Activated CD4-positive, alpha-beta T cell treated with anti-CD3 and anti-CD28 coated beads, Interleukin-10, Interleukin-2, amounts not matched to agents 100 ng/mL and 50 ng/mL, durations not matched to agents 16 hours and 8 hours (primary cell): ENCODE measurements around the gene UCKL1.
"Not testable (repeated sequence)": the region's sequence is repeated elsewhere in the genome, so short reads cannot be mapped to it uniquely, and the experiment has no call there.

ENCODE experiments used
- DNase-seq: peaks from one replicate; pipeline ENCODE4 v3.0.0-alpha.2; 2020

UCKL1 gene

DNA sequence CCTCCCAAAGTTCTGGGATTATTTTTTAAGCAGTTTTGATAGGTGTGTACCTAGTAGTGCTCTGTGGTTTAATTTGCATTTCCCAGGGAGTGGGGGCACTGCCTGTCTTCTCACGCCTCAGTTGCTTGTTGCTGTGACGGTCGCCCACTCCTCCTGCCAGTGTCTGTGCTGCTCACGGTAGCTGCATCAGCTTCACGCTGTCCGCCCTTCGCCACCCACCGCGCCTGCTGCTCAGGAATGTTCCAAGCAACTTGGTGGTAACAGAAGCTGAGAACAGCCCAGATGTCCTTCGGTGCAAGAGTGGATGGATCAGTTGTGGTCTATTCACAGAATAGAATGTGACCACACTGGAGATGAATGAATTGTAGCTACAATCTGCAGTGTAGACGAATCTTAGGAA lies 38.4 kb downstream of the UCKL1 start:
- no peak for DNase-seq

DNA sequence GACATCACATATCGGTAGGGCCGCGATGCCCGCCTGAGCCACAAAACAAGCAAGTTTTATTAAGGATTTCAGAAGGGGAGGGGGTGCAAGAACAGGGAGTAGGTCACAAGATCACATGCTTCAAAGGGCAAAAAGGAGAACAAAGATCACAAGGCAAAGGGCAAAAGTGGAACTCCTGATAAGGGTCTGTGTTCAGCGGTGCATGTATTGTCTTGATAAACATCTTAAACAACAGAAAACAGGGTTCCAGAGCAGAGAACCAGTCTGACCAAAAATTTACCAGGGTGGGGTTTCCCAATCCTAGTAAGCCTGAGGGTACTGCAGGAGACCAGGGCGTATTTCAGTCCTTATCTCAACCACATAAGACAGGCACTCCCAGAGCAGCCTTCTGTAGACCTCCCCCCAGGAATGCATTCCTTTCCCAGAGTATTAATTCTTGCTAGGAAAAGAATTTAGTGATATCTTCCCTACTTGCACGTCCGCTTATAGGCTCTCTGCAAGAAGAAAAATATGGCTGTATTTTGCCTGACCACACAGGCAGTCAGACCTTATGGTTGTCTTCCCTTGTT lies 39.8 kb downstream of the UCKL1 start:
- DNase-seq, result not testable (repeated sequence)

GRCh38 chr20:63915471-63915870 lies 40.7 kb downstream of the UCKL1 start:
- no peak for DNase-seq

GRCh38 chr20:63913768-63914167 lies 42.4 kb downstream of the UCKL1 start:
- DNase-seq, result no peak

DNA sequence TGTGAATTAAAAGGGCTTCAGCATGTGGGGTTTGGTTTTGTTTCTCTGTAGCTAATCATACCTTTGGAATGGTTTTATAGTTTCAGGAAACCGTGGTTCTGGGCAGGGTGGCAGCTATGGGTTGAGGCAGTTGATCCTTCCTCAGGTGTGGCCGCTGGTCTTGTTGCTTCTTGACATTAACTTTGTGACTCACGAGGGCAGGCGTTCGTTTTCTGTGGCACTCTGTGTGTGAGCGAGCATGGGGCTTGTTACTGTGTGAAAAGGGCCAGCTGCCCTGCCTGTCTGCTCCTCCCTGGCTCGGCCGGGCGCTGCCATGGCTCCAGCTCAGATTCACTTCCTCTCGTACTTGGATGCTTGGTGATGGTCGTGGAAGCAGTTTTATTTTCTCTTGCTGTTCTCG lies 45.0 kb downstream of the UCKL1 start:
- no peak for DNase-seq

DNA sequence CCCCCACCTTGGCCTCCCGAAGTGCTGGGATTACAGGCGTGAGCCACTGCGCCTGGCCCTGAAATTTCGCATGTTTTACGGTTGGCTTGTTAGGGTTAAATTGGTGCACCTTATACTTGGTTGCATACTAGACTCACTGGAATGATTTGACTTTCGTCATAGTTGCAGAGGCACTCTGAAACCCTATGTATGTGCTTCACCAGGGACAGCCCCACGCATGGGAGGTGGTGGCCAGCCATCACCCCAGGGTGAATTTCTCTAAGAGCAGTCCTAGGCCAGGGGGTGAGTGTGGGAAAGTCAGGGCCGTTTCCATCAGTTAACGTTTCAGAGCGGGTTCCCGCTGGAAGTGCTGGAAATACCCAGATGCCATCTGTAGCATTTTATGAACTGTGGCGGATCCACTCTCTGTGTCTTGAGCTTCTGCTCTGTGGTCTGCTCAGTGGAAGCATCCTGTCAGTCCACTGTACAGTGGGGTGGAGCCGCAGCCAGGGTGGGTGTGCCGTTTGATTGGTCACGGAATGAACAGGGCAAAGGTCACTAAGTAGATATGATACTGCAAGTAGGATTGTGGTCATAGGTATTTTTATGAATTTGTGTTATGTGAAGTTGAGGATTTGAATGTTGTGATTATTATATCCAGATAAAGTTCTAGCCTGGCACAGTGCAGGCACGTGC lies 48.1 kb downstream of the UCKL1 start:
- DNase-seq, result no peak

GRCh38 chr20:63903796-63904561 lies 52.2 kb downstream of the UCKL1 start:
- no peak for DNase-seq

DNA sequence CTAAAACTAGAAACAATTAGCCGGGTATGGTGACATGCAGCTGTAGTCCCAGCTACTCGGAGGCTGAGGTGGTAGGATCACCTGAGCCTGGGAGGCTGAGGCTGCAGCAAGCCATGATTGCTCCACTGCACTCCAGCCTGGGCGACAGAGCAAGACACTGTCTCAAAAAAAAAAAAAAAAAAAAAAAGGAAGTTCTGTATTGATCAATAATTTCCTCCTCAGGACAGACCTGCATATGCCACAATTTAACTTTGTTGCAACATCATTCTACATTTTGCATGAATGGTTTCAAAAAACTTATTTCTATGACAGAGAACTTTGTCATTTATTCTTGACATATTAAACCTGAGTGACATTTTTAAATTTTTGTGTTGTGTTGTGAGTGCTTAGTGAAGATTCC lies 55.8 kb downstream of the UCKL1 start:
- no peak for DNase-seq

DNA sequence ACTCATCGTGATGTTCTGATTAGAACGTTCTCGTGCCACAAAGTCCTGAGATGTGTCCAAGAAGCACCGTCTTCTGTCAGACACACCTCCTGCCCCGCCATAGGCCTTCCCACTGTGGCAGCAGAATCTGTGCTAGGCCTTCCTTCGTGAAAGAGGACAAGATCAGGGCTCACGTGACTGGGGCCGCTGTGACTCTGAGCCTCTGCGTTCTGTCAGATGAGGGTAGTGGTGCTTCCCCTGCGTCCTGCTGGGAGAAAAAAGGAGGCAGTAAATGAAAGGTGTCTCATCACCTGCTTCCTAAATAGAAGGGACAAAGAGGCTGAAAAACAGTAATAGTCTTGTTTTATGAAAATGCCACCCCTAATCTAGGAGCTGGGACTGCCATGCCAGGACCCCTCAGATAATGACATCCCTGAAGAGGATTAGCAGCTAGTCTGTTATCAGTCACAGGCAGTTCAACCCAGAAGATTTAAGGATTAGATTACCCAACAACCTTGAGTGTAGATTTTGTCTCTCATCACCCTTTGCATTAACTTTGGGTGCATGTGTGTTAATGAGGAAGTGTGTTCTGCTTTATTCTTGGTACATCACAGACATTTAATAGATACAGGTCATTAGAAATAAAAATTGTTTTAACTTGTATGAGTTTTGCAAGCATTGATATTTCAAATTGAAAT lies 57.2 kb downstream of the UCKL1 start:
- no peak for DNase-seq

- DNase-seq, result no peak
These were observed 58.1 kb downstream of the UCKL1 start for GRCh38 chr20:63897978-63898561.

DNA sequence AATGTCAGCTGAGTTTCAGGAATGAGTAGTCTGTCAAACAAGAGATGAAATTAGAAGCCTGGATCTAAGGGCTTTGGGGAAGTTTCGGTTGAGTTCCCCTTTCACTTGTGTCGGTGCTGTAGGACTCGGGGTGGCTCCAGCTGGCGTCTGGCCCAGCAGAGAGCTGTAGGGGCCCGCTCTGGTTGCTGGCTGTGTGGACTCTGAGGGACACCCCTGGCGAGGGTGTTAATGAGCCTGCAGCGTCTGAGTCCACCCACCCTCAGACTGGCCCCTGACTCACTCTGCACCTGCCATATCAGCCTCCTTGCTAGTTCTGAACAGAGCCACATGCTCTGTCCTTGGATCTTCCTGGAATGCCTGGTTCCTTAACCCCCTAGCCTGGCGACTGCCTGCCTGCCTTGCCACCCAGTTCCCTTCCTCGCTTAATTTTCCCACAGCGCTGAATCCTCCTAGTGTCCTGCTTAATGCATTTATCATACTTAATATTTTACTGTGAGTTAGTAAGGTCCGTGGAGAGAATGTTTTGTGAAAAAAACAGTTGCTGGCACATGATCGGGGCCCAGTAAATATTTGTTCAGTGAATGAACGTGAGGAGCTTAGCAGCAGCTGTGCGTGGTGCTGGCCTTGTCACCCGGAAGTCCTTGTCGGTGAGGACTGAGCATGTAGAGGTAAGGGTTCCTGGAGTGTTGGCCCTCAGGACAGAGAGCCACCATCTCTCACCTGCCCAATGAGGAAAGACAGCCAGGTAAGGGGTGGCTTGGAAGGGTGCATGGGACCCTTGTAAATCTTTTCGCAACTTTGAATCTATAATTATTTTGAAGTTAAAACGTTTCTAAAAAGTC lies 59.7 kb downstream of the UCKL1 start:
- peak; percentile 47 for DNase-seq

- DNase-seq, result peak; percentile 38
These were observed 60.3 kb downstream of the UCKL1 start for GRCh38 chr20:63895952-63896263.

GRCh38 chr20:63895202-63895951 lies 60.8 kb downstream of the UCKL1 start:
- no peak for DNase-seq

DNA sequence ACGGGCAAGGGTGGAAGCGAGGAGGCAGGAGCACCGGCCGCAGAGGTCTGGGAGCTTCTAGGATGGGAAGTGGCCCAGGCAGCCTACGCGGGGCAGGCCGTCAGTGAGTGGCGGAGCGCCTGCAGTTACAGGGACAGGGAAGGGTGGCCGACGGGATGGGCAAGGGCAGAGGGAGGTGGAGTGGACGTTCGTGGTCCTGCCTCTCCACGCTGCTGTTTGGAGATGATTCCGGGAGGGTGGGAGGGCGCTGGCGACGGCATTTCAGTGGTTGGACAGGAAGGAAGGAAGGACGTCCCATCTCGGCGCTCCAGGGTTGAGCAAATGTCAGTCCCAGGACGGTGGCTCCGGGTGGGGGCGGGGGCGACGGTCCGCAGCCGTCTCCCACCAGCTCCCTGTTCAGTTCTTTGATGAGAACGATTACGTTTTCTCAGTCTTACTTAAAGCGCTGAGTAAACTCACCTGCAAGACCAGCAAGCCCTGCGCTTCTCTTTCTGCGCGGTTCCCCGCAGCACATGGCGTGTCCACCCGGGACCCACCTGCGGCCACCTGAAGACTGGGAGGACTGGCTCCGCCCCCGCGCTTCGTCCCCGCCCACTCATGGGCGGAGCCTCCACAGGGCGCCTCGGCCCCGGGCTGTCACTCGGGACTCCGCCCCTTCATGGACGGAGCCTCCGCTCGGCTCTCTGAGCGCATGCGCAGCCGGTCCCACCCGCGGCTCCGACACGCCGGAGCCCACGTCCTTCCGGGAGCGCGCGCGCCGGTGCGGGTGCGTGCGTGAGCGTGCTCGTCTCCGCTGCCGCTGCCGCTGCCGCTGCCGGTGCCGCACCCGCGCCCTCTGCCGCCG lies 61.6 kb downstream of the UCKL1 start, which contains the start of gene DNAJC5:
TSS of gene DNAJC5 (plus strand) at position 769 of the 844 bp plus-strand sequence. CDS start 33,220 bp downstream, outside the sequence.
- DNase-seq, result peak; percentile 98

DNA sequence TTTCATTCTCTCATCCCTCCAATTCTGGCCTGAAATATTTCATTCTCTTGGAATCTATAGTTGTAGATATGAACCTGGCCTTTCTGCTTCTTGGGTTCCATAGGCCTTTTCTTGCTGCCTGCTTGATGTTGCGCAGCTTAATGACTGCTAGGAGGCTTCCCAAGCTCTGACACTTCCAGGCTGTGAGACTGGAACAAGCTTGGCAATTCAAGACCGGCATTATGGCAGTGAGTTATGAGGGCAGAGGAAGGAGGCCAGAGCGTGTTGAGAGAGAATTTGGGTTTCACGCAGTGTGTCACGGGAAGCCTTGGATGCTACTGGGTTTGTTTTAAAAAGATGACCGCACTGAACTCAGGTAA lies 62.2 kb downstream of the UCKL1 start:
- no peak for DNase-seq

GRCh38 chr20:63892402-63892801 lies 63.8 kb downstream of the UCKL1 start:
- no peak for DNase-seq

GRCh38 chr20:63891061-63892002 lies 64.9 kb downstream of the UCKL1 start:
- no peak for DNase-seq

- DNase-seq, result no peak
These were observed 65.6 kb downstream of the UCKL1 start for GRCh38 chr20:63890616-63891015.

- DNase-seq, result no peak
These were observed 66.0 kb downstream of the UCKL1 start for GRCh38 chr20:63890201-63890576.
